ENCODE data around the gene DNM3. TPM values are rescaled to one million over a fixed set of nuclear protein-coding genes. Genes with fewer than 3 reads are reported as not detected.

DNM3 gene
- total and polyA plus RNA-seq, 10 of the 15 experiments (the other 5 are each of a cell fraction or from before 2014, with no cell fraction given): 0.03 to 1.5 (median 0.08) TPM; not detected in 3

- no peaks in the 10 kb centered on the region for H3K27me3 ChIP-seq (replicated peaks in 1 of 2; ENCODE audit: control insufficient read depth in 2 of 2, insufficient read depth in 2 of 2, low read length in 1 of 2)
- H3K4me1 ChIP-seq (ENCODE audit: control insufficient read depth, insufficient read depth, low read length): no peaks in the 10 kb centered on the region
- FAIRE-seq (no peak), DNase-seq (ENCODE audit: low read depth, low spot score) (no peak), ATAC-seq (no peak)
- no peak overlapping the region for H2AFZ ChIP-seq (ENCODE audit: control insufficient read depth, low read depth, low read length)
- RAD21 ChIA-PET (ENCODE audit: unreplicated experiment): no interaction called here
- no peaks in the 10 kb centered on the region for H3K79me2 ChIP-seq (ENCODE audit: control insufficient read depth, insufficient read depth, low read length)
- no peaks in the 10 kb centered on the region for H3K36me3 ChIP-seq (ENCODE audit: control insufficient read depth in 2 of 2, insufficient read depth in 2 of 2, low read length in 1 of 2)
- no peak overlapping the region for H3K4me2 ChIP-seq (ENCODE audit: control insufficient read depth, insufficient read depth)
- no peaks in the 10 kb centered on the region for H3K9me3 ChIP-seq (replicated peaks; ENCODE audit: control insufficient read depth, insufficient read depth, low read length)
- no TSS peak for BruUV-seq (replicated peaks)
- POLR2A ChIA-PET: no interaction called here
- no peak overlapping the region for H3K9ac ChIP-seq (ENCODE audit: control insufficient read depth, insufficient read depth, low read length)
- intact Hi-C loops (cut with micrococcal nuclease; ENCODE audit: unreplicated experiment) (no loop called here), in situ Hi-C loops (cut with MboI) (no loop called here)
- H4K20me1 ChIP-seq (ENCODE audit: control insufficient read depth, insufficient read depth): no peaks in the 10 kb centered on the region
- no peak overlapping the region for H3K27ac ChIP-seq (ENCODE audit: control insufficient read depth, insufficient read depth)
- SMC1A ChIA-PET (ENCODE audit: uncharacterized antibody, unreplicated experiment): interaction anchor here (1.3 kb wide), 1 partner anchor 208 kb away, joined by 3 read pairs; no protein-coding TSS in a partner anchor
- H3K4me3 ChIP-seq: no peak overlapping the region
- CTCF ChIA-PET: interaction anchor here (0.6 to 1.3 kb wide), 2 partner anchors 9 to 113 kb away, joined by 3 to 6 read pairs; no protein-coding TSS in a partner anchor
- TF ChIP-seq E4F1 (IDR thresholded peaks at IDR 0.05; ENCODE audit: borderline replicate concordance, partially characterized antibody) (no peak), RELB (IDR thresholded peaks at IDR 0.05; ENCODE audit: low read depth) (no peak), JUND (IDR thresholded peaks at IDR 0.05; ENCODE audit: low read depth, low read length) (no peak), KAT2A (conservative IDR thresholded peaks at IDR 0.05; ENCODE audit: control insufficient read depth, low read depth, low read length) (no peak), IRF3 (IDR thresholded peaks at IDR 0.05) (no peak), ESRRA (IDR thresholded peaks at IDR 0.05; ENCODE audit: low read length) (no peak), ZNF274 (IDR thresholded peaks at IDR 0.05; ENCODE audit: insufficient read depth, insufficient read length) (no peak), SUPT20H (IDR thresholded peaks at IDR 0.05; ENCODE audit: borderline replicate concordance, control insufficient read depth, low read depth, low read length) (no peak), POLR2AphosphoS2 (IDR thresholded peaks at IDR 0.05; ENCODE audit: low read depth, low read length) (no peak), NR2C1 (IDR thresholded peaks at IDR 0.05) (no peak)
- TF ChIP-seq, protein P1, sequence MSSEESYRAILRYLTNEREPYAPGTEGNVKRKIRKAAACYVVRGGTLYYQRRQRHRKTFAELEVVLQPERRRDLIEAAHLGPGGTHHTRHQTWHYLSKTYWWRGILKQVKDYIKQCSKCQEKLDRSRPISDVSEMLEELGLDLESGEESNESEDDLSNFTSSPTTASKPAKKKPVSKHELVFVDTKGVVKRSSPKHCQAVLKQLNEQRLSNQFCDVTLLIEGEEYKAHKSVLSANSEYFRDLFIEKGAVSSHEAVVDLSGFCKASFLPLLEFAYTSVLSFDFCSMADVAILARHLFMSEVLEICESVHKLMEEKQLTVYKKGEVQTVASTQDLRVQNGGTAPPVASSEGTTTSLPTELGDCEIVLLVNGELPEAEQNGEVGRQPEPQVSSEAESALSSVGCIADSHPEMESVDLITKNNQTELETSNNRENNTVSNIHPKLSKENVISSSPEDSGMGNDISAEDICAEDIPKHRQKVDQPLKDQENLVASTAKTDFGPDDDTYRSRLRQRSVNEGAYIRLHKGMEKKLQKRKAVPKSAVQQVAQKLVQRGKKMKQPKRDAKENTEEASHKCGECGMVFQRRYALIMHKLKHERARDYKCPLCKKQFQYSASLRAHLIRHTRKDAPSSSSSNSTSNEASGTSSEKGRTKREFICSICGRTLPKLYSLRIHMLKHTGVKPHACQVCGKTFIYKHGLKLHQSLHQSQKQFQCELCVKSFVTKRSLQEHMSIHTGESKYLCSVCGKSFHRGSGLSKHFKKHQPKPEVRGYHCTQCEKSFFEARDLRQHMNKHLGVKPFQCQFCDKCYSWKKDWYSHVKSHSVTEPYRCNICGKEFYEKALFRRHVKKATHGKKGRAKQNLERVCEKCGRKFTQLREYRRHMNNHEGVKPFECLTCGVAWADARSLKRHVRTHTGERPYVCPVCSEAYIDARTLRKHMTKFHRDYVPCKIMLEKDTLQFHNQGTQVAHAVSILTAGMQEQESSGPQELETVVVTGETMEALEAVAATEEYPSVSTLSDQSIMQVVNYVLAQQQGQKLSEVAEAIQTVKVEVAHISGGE (CRISPR knock-in tag; IDR thresholded peaks at IDR 0.05): no peak
- TF ChIP-seq, protein P2, sequence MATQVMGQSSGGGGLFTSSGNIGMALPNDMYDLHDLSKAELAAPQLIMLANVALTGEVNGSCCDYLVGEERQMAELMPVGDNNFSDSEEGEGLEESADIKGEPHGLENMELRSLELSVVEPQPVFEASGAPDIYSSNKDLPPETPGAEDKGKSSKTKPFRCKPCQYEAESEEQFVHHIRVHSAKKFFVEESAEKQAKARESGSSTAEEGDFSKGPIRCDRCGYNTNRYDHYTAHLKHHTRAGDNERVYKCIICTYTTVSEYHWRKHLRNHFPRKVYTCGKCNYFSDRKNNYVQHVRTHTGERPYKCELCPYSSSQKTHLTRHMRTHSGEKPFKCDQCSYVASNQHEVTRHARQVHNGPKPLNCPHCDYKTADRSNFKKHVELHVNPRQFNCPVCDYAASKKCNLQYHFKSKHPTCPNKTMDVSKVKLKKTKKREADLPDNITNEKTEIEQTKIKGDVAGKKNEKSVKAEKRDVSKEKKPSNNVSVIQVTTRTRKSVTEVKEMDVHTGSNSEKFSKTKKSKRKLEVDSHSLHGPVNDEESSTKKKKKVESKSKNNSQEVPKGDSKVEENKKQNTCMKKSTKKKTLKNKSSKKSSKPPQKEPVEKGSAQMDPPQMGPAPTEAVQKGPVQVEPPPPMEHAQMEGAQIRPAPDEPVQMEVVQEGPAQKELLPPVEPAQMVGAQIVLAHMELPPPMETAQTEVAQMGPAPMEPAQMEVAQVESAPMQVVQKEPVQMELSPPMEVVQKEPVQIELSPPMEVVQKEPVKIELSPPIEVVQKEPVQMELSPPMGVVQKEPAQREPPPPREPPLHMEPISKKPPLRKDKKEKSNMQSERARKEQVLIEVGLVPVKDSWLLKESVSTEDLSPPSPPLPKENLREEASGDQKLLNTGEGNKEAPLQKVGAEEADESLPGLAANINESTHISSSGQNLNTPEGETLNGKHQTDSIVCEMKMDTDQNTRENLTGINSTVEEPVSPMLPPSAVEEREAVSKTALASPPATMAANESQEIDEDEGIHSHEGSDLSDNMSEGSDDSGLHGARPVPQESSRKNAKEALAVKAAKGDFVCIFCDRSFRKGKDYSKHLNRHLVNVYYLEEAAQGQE (IDR thresholded peaks at IDR 0.05; ENCODE audit: low read depth, low read length): no peak
Measured at GRCh38 chr1:171852272-171852671, 11.0 kb downstream of the DNM3 start.

Data from GM12878 (cell line).